ENCODE measurements around the gene FICD.

The FICD gene

GRCh38 chr12:108567406-108568337 lies 52.6 kb downstream of the FICD start:
- no peak for DNase-seq

GRCh38 chr12:108568338-108569154 lies 53.5 kb downstream of the FICD start:
- DNase-seq = no peak
